Esophagus muscularis mucosa (tissue), 4 donors: ENCODE data around the gene MRAP2. TPM values are rescaled to one million over a fixed set of nuclear protein-coding genes. Genes with fewer than 3 reads are reported as not detected.
"Not testable (repeated sequence)": the region's sequence is repeated elsewhere in the genome, so short reads cannot be mapped to it uniquely, and the experiment has no call there.

Source experiments
- DNase-seq: peaks from one replicate; pipeline ENCODE4 v3.0.0-alpha.2; 2017; ENCODE audit errors: extremely low spot score
- H3K27ac ChIP-seq, 4 donors: fragments of 200-600 bp; sonication (generic); replicated peaks in 1 of 4; 1 replicate in 3 of 4; 2 replicates in 1 of 4; pipeline ENCODE4 v1.5.1; 2016 to 2019; ENCODE audit warnings: mild to moderate bottlenecking in 1 of 4
- H3K27me3 ChIP-seq, 4 donors: fragments of 200-600 bp; sonication (generic); one replicate each; pipeline versions ENCODE4 v1.5.1 to v1.6.0; 2016 to 2019
- H3K36me3 ChIP-seq, 4 donors: fragments of 200-600 bp; sonication (generic); one replicate each; pipeline ENCODE4 v1.5.1; 2016 to 2019
- H3K4me1 ChIP-seq, 4 donors: fragments of 200-600 bp; sonication (generic); one replicate each; pipeline ENCODE4 v1.5.1; 2016 to 2019
- H3K4me3 ChIP-seq, 4 donors: fragments of 200-600 bp; sonication (generic); 1 replicate in 2 of 4; 2 replicates in 2 of 4; pipeline ENCODE4 v1.5.1; 2016 to 2019; ENCODE audit warnings: mild to moderate bottlenecking in 4 of 4, moderate library complexity in 1 of 4
- H3K9me3 ChIP-seq, 4 donors: fragments of 200-600 bp; sonication (generic); 1 replicate in 3 of 4; 2 replicates in 1 of 4; pipeline ENCODE4 v1.5.1; 2016 to 2019
- EP300 ChIP-seq: sonication (generic); formaldehyde crosslinking; IDR thresholded peaks from one replicate; pipeline ENCODE4 v1.6.1; 2017; ENCODE audit warnings: antibody characterized with exemption
- POLR2A ChIP-seq: fragments of 450-650 bp; IDR thresholded peaks from one replicate; pipeline ENCODE4 v1.6.1; 2017; ENCODE audit warnings: antibody characterized with exemption, moderate library complexity, mild to moderate bottlenecking, low read depth
- POLR2AphosphoS5 ChIP-seq, 2 donors: sonication (generic); formaldehyde crosslinking; IDR thresholded peaks; one replicate each; pipeline ENCODE4 v1.6.1; 2017; ENCODE audit warnings: antibody characterized with exemption in 2 of 2
- WGBS: methylation state at CpG from one replicate; pipeline ENCODE4 v1.1.5; 2018; 5-methylcytosine and 5-hydroxymethylcytosine counted together
- intact Hi-C: fragments of 100-400 bp; cut with DNase I; formaldehyde crosslinking; loops from one replicate; pipeline ENCODE4 v1.15.1; 2023
- total RNA-seq, 4 donors: library from RNA; depleted of rRNA; stranded (reverse); fragments of >200 nt; gene quantifications; one replicate each; pipeline versions ENCODE4 v1.1.0 to v1.2.1, GENCODE V29; 2016
- TF ChIP-seq, protein P1 (sequence below), 3 experiments: fragments of 200-600 bp in 2 of 3; fragments of 450-650 bp in 1 of 3; sonication (generic) in 2 of 3; IDR thresholded peaks; one replicate each; pipeline ENCODE4 v1.5.1; 2017 to 2019; ENCODE audit warnings: antibody characterized with exemption in 3 of 3, mild to moderate bottlenecking in 2 of 3, moderate library complexity in 1 of 3

MRAP2 gene
- total RNA-seq, 4 donors from 2014 or later: 0.11 to 0.32 (median 0.17) TPM; not detected in 1

GRCh38 chr6:84062519-84063154, 29.1 kb downstream of the MRAP2 start:
- Histone ChIP-seq H3K36me3 (no peaks in the 10 kb centered on the region), H3K27ac (no peak overlapping the region), H3K9me3 (no peaks in the 10 kb centered on the region), H3K4me3 (no peak overlapping the region), H3K4me1 (no peaks in the 10 kb centered on the region), H3K27me3 (no peaks in the 10 kb centered on the region)
- WGBS: 85% methylated on average over 6 of the region's 6 CpGs
- intact Hi-C loops: no loop called here
- TF ChIP-seq, protein P1, sequence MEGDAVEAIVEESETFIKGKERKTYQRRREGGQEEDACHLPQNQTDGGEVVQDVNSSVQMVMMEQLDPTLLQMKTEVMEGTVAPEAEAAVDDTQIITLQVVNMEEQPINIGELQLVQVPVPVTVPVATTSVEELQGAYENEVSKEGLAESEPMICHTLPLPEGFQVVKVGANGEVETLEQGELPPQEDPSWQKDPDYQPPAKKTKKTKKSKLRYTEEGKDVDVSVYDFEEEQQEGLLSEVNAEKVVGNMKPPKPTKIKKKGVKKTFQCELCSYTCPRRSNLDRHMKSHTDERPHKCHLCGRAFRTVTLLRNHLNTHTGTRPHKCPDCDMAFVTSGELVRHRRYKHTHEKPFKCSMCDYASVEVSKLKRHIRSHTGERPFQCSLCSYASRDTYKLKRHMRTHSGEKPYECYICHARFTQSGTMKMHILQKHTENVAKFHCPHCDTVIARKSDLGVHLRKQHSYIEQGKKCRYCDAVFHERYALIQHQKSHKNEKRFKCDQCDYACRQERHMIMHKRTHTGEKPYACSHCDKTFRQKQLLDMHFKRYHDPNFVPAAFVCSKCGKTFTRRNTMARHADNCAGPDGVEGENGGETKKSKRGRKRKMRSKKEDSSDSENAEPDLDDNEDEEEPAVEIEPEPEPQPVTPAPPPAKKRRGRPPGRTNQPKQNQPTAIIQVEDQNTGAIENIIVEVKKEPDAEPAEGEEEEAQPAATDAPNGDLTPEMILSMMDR (IDR thresholded peaks at IDR 0.05): no peak
- TF ChIP-seq POLR2A (no peak), EP300 (no peak), POLR2AphosphoS5 (IDR thresholded peaks at IDR 0.05) (no peak)
- no peak for DNase-seq

GRCh38 chr6:84065693-84066290, 32.2 kb downstream of the MRAP2 start:
- TF ChIP-seq EP300 (no peak), POLR2A (no peak), POLR2AphosphoS5 (IDR thresholded peaks at IDR 0.05) (no peak)
- TF ChIP-seq, protein P1 (IDR thresholded peaks at IDR 0.05): no peak
- Histone ChIP-seq H3K4me3 (no peak overlapping the region), H3K27ac (no peak overlapping the region), H3K4me1 (no peaks in the 10 kb centered on the region), H3K27me3 (no peaks in the 10 kb centered on the region), H3K9me3 (no peaks in the 10 kb centered on the region), H3K36me3 (no peaks in the 10 kb centered on the region)
- peak; percentile 39 for DNase-seq
- intact Hi-C loops: no loop called here
- WGBS: 79% methylated on average over 2 of the region's 2 CpGs

DNA sequence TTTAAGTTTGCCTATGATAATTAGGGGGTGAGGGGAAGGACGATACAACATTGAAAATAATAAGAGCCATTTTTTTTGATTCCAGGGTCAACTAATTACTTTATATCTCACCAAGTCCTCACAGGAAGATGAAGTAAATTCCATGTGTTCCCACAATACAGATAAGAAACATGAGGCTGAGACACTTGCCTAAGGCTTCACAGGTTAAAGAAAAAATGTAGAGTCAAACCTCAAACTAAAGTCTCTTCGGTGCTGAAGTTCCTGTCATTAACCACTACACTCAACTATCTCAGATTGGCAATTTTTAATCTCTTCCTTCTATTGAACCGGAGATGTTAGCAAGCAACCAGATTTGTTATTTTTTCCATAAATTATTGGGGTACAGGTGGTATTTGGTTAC, 33.0 kb downstream of the MRAP2 start:
- H3K9me3 ChIP-seq: peaks cover 0 to 4% (median 0%) of the 10 kb centered on the region in 4 donors
- no peaks in the 10 kb centered on the region for H3K27me3 ChIP-seq
- no peak overlapping the region for H3K27ac ChIP-seq
- no peaks in the 10 kb centered on the region for H3K4me1 ChIP-seq
- intact Hi-C loops: no loop called here
- DNase-seq: no peak
- H3K36me3 ChIP-seq: no peaks in the 10 kb centered on the region
- H3K4me3 ChIP-seq: no peak overlapping the region
- TF ChIP-seq POLR2AphosphoS5 (IDR thresholded peaks at IDR 0.05) (no peak), POLR2A (no peak), EP300 (no peak)
- 92% methylated on average over 3 of the region's 3 CpGs for WGBS

GRCh38 chr6:84068873-84069272, 35.3 kb downstream of the MRAP2 start:
- H3K36me3 ChIP-seq, H3K4me3 ChIP-seq, H3K9me3 ChIP-seq, H3K27ac ChIP-seq, H3K27me3 ChIP-seq, intact Hi-C loops, H3K4me1 ChIP-seq: not testable (repeated sequence)
- WGBS: 89% methylated on average over 5 of the region's 5 CpGs
- peak; percentile 8 for DNase-seq

DNA sequence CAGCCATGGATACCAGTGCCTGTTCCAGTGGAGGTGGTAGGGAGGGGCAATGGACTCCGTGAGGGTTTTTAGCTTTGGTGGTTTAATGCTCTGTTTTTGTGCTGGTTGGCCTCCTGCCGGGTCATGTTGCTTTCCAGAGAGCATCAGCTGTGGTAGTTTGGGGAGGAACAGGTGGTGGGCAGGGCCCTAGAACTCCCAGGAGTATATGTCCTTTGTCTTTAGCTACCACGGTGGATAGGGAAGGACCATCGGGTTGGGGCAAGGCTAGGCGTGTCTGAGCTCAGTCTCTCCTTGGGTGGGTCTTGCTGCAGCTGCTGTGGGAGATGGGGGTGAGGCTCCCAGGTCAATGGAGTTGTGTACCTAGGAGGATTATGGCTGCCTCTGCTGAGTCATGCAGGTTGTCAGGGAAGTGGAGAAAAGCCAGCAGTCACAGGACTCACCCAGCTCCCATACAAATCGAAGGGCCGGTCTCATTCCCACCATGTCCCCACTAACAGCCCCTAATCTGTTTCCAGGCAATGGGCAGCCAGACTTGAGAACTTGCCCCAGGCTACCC, 38.9 kb downstream of the MRAP2 start:
- intact Hi-C loops: no loop called here
- WGBS: 98% methylated on average over 6 of the region's 7 CpGs
- no peak for DNase-seq

More for the DNA sequence above, 38.9 kb downstream of the MRAP2 start:
- H3K4me3 ChIP-seq: no peak overlapping the region
- peaks cover 0 to 4% (median 0%) of the 10 kb centered on the region in 4 donors for H3K9me3 ChIP-seq
- H3K27ac ChIP-seq: no peak overlapping the region
- no peaks in the 10 kb centered on the region for H3K36me3 ChIP-seq
- no peaks in the 10 kb centered on the region for H3K4me1 ChIP-seq
- TF ChIP-seq EP300 (no peak), POLR2A (no peak), POLR2AphosphoS5 (IDR thresholded peaks at IDR 0.05) (no peak)
- TF ChIP-seq, protein P1 (IDR thresholded peaks at IDR 0.05): no peak
- H3K27me3 ChIP-seq: no peaks in the 10 kb centered on the region
